Endothelial cell (in vitro differentiated cells): Measurements from ENCODE around the gene CEACAM6. TPM values are rescaled to one million over a fixed set of nuclear protein-coding genes. Genes with fewer than 3 reads are reported as not detected.

ENCODE experiments used
- DNase-seq: peaks from one replicate; pipeline ENCODE4 v3.0.0; 2021; ENCODE audit warnings: low spot score
- H3K27ac Mint-ChIP-seq: one replicate; pipeline ENCODE4 v1.8.0; 2021; ENCODE audit warnings: mixed read lengths, inconsistent platforms; ENCODE audit not compliant: unreplicated experiment
- H3K27me3 Mint-ChIP-seq: one replicate; pipeline ENCODE4 v1.8.0; 2021; ENCODE audit warnings: mild to moderate bottlenecking, moderate library complexity, mixed read lengths, inconsistent platforms; ENCODE audit not compliant: unreplicated experiment
- H3K36me3 Mint-ChIP-seq: one replicate; pipeline ENCODE4 v1.8.0; 2021; ENCODE audit warnings: mild to moderate bottlenecking, low read depth, mixed read lengths, inconsistent platforms; ENCODE audit not compliant: unreplicated experiment
- H3K4me1 Mint-ChIP-seq: one replicate; pipeline ENCODE4 v1.8.0; 2021; ENCODE audit warnings: mild to moderate bottlenecking, mixed read lengths, inconsistent platforms; ENCODE audit not compliant: unreplicated experiment
- H3K4me3 Mint-ChIP-seq: one replicate; pipeline ENCODE4 v1.8.0; 2021; ENCODE audit warnings: mild to moderate bottlenecking, mixed read lengths, inconsistent platforms; ENCODE audit not compliant: unreplicated experiment
- H3K9me3 Mint-ChIP-seq: one replicate; pipeline ENCODE4 v1.8.0; 2021; ENCODE audit warnings: mixed read lengths, inconsistent platforms; ENCODE audit not compliant: unreplicated experiment
- CTCF ChIP-seq: fragments of 200-600 bp; sonication (generic); IDR thresholded peaks from one replicate; pipeline ENCODE4 v1.5.0; 2021; ENCODE audit warnings: antibody characterized with exemption; ENCODE audit not compliant: unreplicated experiment
- total RNA-seq: library from RNA; stranded (reverse); fragmentation: NEBNext Ultra II Directional; extraction: Animal tissue kit (Norgen Biotek cat#: 25700); gene quantifications from one replicate; pipeline ENCODE4 v1.2.1, GENCODE V29; 2021; ENCODE audit not compliant: unreplicated experiment

The CEACAM6 gene
- total RNA-seq, 1 donor from 2014 or later: not detected

GRCh38 chr19:41709951-41710645 is 45.2 kb upstream of the CEACAM6 start:
- no peak for DNase-seq
- Mint-ChIP-seq H3K4me3 (no peak overlapping the region), H3K27me3 (peaks cover 9% of the 10 kb centered on the region), H3K4me1 (no peaks in the 10 kb centered on the region), H3K27ac (no peak overlapping the region), H3K36me3 (no peaks in the 10 kb centered on the region), H3K9me3 (peaks cover 3% of the 10 kb centered on the region)
- no peak for TF ChIP-seq CTCF

DNA sequence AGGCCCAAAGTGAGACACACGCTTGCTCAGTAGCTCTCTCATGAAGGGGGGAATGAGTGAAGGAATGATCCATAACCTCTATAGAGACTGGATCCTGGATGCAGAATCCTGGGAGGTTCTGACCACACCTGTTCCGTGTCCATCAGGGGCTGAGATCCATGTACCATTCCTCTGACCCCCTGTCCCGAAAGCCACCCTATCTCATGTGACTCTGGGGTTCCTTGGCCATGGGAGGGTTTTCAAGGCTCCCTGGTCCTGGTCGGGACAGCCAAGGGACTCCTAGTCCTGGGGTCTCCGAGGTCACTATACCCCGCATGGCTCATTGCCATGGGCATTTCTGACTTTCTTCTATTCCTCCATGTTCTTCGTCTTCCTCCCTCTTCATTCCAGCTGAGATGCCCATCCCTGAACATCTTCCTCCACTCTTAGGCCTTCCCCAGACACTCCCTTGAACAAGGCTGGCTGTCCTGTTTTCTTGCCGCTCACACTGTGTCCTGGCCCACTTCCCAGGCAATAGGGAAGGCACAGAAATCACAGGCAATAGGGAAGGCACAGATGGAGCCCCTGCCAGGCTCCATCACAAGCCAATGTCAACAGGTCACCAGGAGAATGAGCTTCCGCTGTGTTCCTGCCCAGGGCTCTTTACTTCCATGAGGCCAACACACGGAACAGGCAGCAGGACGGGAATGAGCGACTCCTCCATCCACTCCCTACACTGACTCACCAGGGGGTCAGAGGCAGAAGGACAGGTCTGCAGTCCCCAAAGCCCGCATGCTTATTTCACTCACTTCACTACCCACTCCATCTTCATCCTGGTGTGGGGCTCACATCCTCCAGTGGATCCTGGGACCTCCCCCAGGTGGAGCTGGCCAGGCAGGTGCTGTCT is 43.7 kb upstream of the CEACAM6 start:
- no peak for TF ChIP-seq CTCF
- Mint-ChIP-seq H3K4me1 (no peaks in the 10 kb centered on the region), H3K27ac (no peak overlapping the region), H3K27me3 (peaks cover 6% of the 10 kb centered on the region), H3K4me3 (no peak overlapping the region), H3K36me3 (no peaks in the 10 kb centered on the region), H3K9me3 (peaks cover 3% of the 10 kb centered on the region)
- no peak for DNase-seq

DNA sequence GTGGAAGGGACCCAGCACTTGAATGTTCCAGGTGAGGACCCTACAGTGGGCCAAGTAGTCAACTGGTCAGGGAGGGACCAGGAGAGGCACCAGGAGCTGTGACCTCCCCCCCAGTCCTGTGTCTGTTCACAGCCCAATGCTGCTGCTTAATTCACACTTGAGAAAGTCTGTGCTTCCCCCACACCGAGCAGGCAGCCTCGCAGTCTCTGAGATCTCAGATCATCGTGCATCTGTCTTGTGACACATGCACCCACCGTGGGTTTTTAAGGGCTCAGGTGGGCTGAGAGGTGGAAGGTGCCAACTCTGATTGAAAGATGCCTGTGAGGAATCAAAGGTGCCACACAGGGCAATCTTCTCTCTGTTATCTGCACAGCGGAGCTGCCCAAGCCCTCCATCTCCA is 40.7 kb upstream of the CEACAM6 start:
- H3K27me3 Mint-ChIP-seq: no peaks in the 10 kb centered on the region
- H3K9me3 Mint-ChIP-seq: peaks cover 3% of the 10 kb centered on the region
- H3K36me3 Mint-ChIP-seq: no peaks in the 10 kb centered on the region
- H3K4me1 Mint-ChIP-seq: no peaks in the 10 kb centered on the region
- TF ChIP-seq CTCF: no peak
- H3K4me3 Mint-ChIP-seq: no peak overlapping the region
- no peak overlapping the region for H3K27ac Mint-ChIP-seq
- DNase-seq: no peak

- no peak overlapping the region for H3K27ac Mint-ChIP-seq
These were observed 36.6 kb upstream of the CEACAM6 start for GRCh38 chr19:41718761-41719160.

More at GRCh38 chr19:41718761-41719160, 36.6 kb upstream of the CEACAM6 start:
- H3K4me3 Mint-ChIP-seq: no peak overlapping the region
- no peak for TF ChIP-seq CTCF
- H3K27me3 Mint-ChIP-seq: no peaks in the 10 kb centered on the region
- H3K36me3 Mint-ChIP-seq: no peaks in the 10 kb centered on the region
- H3K4me1 Mint-ChIP-seq: no peaks in the 10 kb centered on the region
- H3K9me3 Mint-ChIP-seq: no peaks in the 10 kb centered on the region
- no peak for DNase-seq
